Naive thymus-derived CD4-positive, alpha-beta T cell (primary cell): ENCODE data around the gene NRXN3. TPM values are rescaled to one million over a fixed set of nuclear protein-coding genes. Genes with fewer than 3 reads are reported as not detected.

Source experiments
- ATAC-seq: fragments of 150-1000 bp; cut with Tn5 transposase; 2 replicates; pipeline ENCODE4 v1.10.0; 2021; ENCODE audit warnings: mild to moderate bottlenecking, moderate library complexity
- CTCF ChIA-PET: fragments of 350-600 bp; sonication (Branson Sonifier 250); formaldehyde crosslinking; loops from one replicate; lab custom pipeline; 2021; ENCODE audit warnings: antibody characterized with exemption; lab: Charles Lee
- POLR2A ChIA-PET: fragments of 350-600 bp; sonication (Branson Sonifier 250); formaldehyde crosslinking; loops from one replicate; lab custom pipeline; 2021; ENCODE audit warnings: antibody characterized with exemption, inconsistent platforms; lab: Charles Lee
- DNase-seq, 9 donors: peaks; one replicate each; pipeline versions ENCODE4 v3.0.0 to v3.0.0-alpha.2; 2020 to 2022; ENCODE audit warnings: mixed read lengths in 1 of 9
- H3K27ac ChIP-seq: one replicate; pipeline ENCODE4 v1.7.0; 2013; ENCODE audit warnings: mild to moderate bottlenecking, low read depth, low read length, moderate library complexity
- H3K27me3 ChIP-seq, 2 donors: one replicate each; pipeline ENCODE4 v1.7.0; 2013; ENCODE audit warnings: low read length in 2 of 2, mild to moderate bottlenecking in 2 of 2, moderate library complexity in 2 of 2; ENCODE audit not compliant: control insufficient read depth in 2 of 2, insufficient read depth in 2 of 2
- H3K36me3 ChIP-seq, 3 experiments: 1 replicate in 2 of 3; 2 replicates in 1 of 3; pipeline ENCODE4 v1.7.0; 2013; ENCODE audit warnings: low read length in 3 of 3, mild to moderate bottlenecking in 3 of 3, moderate library complexity in 1 of 3; ENCODE audit not compliant: insufficient read depth in 3 of 3, control insufficient read depth in 2 of 3
- H3K4me1 ChIP-seq, 2 donors: one replicate each; pipeline ENCODE4 v1.7.0; 2013; ENCODE audit warnings: low read length in 2 of 2, mild to moderate bottlenecking in 2 of 2, moderate library complexity in 1 of 2; ENCODE audit not compliant: control insufficient read depth in 2 of 2, insufficient read depth in 2 of 2
- H3K4me3 ChIP-seq: 2 replicates; pipeline ENCODE4 v1.7.0; 2013; ENCODE audit warnings: mild to moderate bottlenecking, low read length
- H3K9me3 ChIP-seq, 3 experiments: 1 replicate in 2 of 3; 2 replicates in 1 of 3; pipeline ENCODE4 v1.7.0; 2013; ENCODE audit warnings: low read length in 3 of 3; ENCODE audit not compliant: control insufficient read depth in 2 of 3
- H3K27ac Mint-ChIP-seq, 9 donors: one replicate each; pipeline ENCODE4 v1.8.0; 2020 to 2022; ENCODE audit warnings: mixed read lengths in 9 of 9, mild to moderate bottlenecking in 8 of 9, moderate library complexity in 5 of 9, inconsistent platforms in 2 of 9
- H3K27me3 Mint-ChIP-seq, 5 donors: one replicate each; pipeline ENCODE4 v1.8.0; 2021 to 2022; ENCODE audit warnings: mixed read lengths in 5 of 5, mild to moderate bottlenecking in 1 of 5
- H3K36me3 Mint-ChIP-seq, 5 donors: one replicate each; pipeline ENCODE4 v1.8.0; 2020 to 2022; ENCODE audit warnings: mixed read lengths in 5 of 5, mild to moderate bottlenecking in 3 of 5, inconsistent platforms in 1 of 5
- H3K4me1 Mint-ChIP-seq, 7 donors: one replicate each; pipeline ENCODE4 v1.8.0; 2020 to 2022; ENCODE audit warnings: mixed read lengths in 7 of 7, mild to moderate bottlenecking in 3 of 7, inconsistent platforms in 1 of 7
- H3K4me3 Mint-ChIP-seq, 10 donors: one replicate each; pipeline ENCODE4 v1.8.0; 2020 to 2022; ENCODE audit warnings: mild to moderate bottlenecking in 10 of 10, mixed read lengths in 10 of 10, moderate library complexity in 6 of 10, inconsistent platforms in 2 of 10
- H3K9me3 Mint-ChIP-seq, 11 donors: one replicate each; pipeline ENCODE4 v1.8.0; 2020 to 2022; ENCODE audit warnings: mixed read lengths in 11 of 11, mild to moderate bottlenecking in 4 of 11, inconsistent platforms in 1 of 11, moderate library complexity in 1 of 11
- intact Hi-C, 2 donors: fragments of 100-400 bp; cut with micrococcal nuclease; formaldehyde crosslinking; loops; one replicate each; pipeline ENCODE4 v1.15.1; 2023
- polyA plus RNA-seq, 2 donors: library from polyadenylated mRNA; unstranded; fragments of 300-500 nt; fragmentation: Illumina TruSeq; gene quantifications; one replicate each; pipeline ENCODE4 v1.2.3, GENCODE V29; 2021
- total RNA-seq, 6 experiments: library from RNA in 5 of 6; stranded (reverse) in 5 of 6; gene quantifications; 1 replicate in 5 of 6; 2 replicates in 1 of 6; pipeline ENCODE4 v1.2.3 and lab custom pipeline; 2021 to 2026

The NRXN3 gene
- total and polyA plus RNA-seq, 7 experiments from 2014 or later = not detected

- Mint-ChIP-seq H3K4me1 (no peaks in the 10 kb centered on the region), H3K27ac (no peak overlapping the region), H3K4me3 (no peak overlapping the region), H3K36me3 (no peaks in the 10 kb centered on the region), H3K27me3 (no peaks in the 10 kb centered on the region), H3K9me3 (peaks cover 0 to 17% (median 3%) of the 10 kb centered on the region in 11 donors)
- H3K9me3 ChIP-seq = no peaks in the 10 kb centered on the region
- H3K27ac ChIP-seq = no peak overlapping the region
- no peak for ATAC-seq
- H3K4me3 ChIP-seq = no peak overlapping the region
- no peak for DNase-seq
- ChIA-PET CTCF (no interaction called here), POLR2A (no interaction called here)
- H3K36me3 ChIP-seq = no peaks in the 10 kb centered on the region
- no peaks in the 10 kb centered on the region for H3K27me3 ChIP-seq
- no peaks in the 10 kb centered on the region for H3K4me1 ChIP-seq
- intact Hi-C loops = no loop called here
Observed at GRCh38 chr14:79417961-79418360, 1247.8 kb downstream of the NRXN3 start.

- Histone ChIP-seq H3K9me3 (no peaks in the 10 kb centered on the region), H3K36me3 (no peaks in the 10 kb centered on the region), H3K4me3 (no peak overlapping the region), H3K27ac (no peak overlapping the region), H3K4me1 (no peaks in the 10 kb centered on the region), H3K27me3 (no peaks in the 10 kb centered on the region)
- Mint-ChIP-seq H3K27me3 (no peaks in the 10 kb centered on the region), H3K36me3 (no peaks in the 10 kb centered on the region), H3K4me1 (no peaks in the 10 kb centered on the region), H3K9me3 (peaks cover 0 to 19% (median 3%) of the 10 kb centered on the region in 11 donors), H3K27ac (no peak overlapping the region), H3K4me3 (no peak overlapping the region)
- CTCF ChIA-PET = no interaction called here
- ATAC-seq (no peak), DNase-seq (no peak)
- POLR2A ChIA-PET = no interaction called here
- intact Hi-C loops = no loop called here
Observed at GRCh38 chr14:79418649-79419415, 1248.7 kb downstream of the NRXN3 start.

- Mint-ChIP-seq H3K9me3 (peaks cover 0 to 19% (median 3%) of the 10 kb centered on the region in 11 donors), H3K4me3 (no peak overlapping the region), H3K36me3 (no peaks in the 10 kb centered on the region), H3K27me3 (no peaks in the 10 kb centered on the region), H3K27ac (no peak overlapping the region), H3K4me1 (no peaks in the 10 kb centered on the region)
- no peak overlapping the region for H3K4me3 ChIP-seq
- DNase-seq (no peak), ATAC-seq (no peak)
- POLR2A ChIA-PET = no interaction called here
- H3K9me3 ChIP-seq = no peaks in the 10 kb centered on the region
- intact Hi-C loops = no loop called here
- H3K36me3 ChIP-seq = no peaks in the 10 kb centered on the region
- CTCF ChIA-PET = no interaction called here
- H3K27ac ChIP-seq = no peak overlapping the region
- no peaks in the 10 kb centered on the region for H3K27me3 ChIP-seq
- H3K4me1 ChIP-seq = no peaks in the 10 kb centered on the region
Observed at GRCh38 chr14:79419571-79420327, 1249.6 kb downstream of the NRXN3 start.

GRCh38 chr14:79420725-79421124, 1250.6 kb downstream of the NRXN3 start:
- H3K27ac ChIP-seq = no peak overlapping the region
- Mint-ChIP-seq H3K27me3 (no peaks in the 10 kb centered on the region), H3K36me3 (no peaks in the 10 kb centered on the region), H3K9me3 (peaks cover 0 to 19% (median 3%) of the 10 kb centered on the region in 11 donors), H3K4me3 (no peak overlapping the region), H3K4me1 (no peaks in the 10 kb centered on the region), H3K27ac (no peak overlapping the region)
- H3K36me3 ChIP-seq = no peaks in the 10 kb centered on the region
- no peaks in the 10 kb centered on the region for H3K4me1 ChIP-seq
- ChIA-PET CTCF (no interaction called here), POLR2A (no interaction called here)
- H3K9me3 ChIP-seq = no peaks in the 10 kb centered on the region
- no peak for DNase-seq
- no peak overlapping the region for H3K4me3 ChIP-seq
- intact Hi-C loops = no loop called here
- ATAC-seq = no peak
- no peaks in the 10 kb centered on the region for H3K27me3 ChIP-seq

GRCh38 chr14:79421811-79422210, 1251.6 kb downstream of the NRXN3 start:
- Mint-ChIP-seq H3K4me3 (no peak overlapping the region), H3K27me3 (no peaks in the 10 kb centered on the region), H3K4me1 (no peaks in the 10 kb centered on the region), H3K9me3 (peaks cover 0 to 13% (median 3%) of the 10 kb centered on the region in 11 donors), H3K36me3 (no peaks in the 10 kb centered on the region), H3K27ac (no peak overlapping the region)
- ATAC-seq (peak; percentile 37), DNase-seq (no peak)
- Histone ChIP-seq H3K4me3 (no peak overlapping the region), H3K27me3 (no peaks in the 10 kb centered on the region), H3K27ac (no peak overlapping the region), H3K9me3 (no peaks in the 10 kb centered on the region), H3K36me3 (no peaks in the 10 kb centered on the region), H3K4me1 (no peaks in the 10 kb centered on the region)
- POLR2A ChIA-PET = no interaction called here
- CTCF ChIA-PET = no interaction called here
- intact Hi-C loops = no loop called here

- Mint-ChIP-seq H3K36me3 (no peaks in the 10 kb centered on the region), H3K27ac (no peak overlapping the region), H3K4me3 (no peak overlapping the region), H3K4me1 (no peaks in the 10 kb centered on the region), H3K9me3 (peaks cover 0 to 11% (median 0%) of the 10 kb centered on the region in 11 donors), H3K27me3 (no peaks in the 10 kb centered on the region)
- H3K4me1 ChIP-seq = no peaks in the 10 kb centered on the region
- H3K27me3 ChIP-seq = no peaks in the 10 kb centered on the region
- DNase-seq (no peak), ATAC-seq (no peak)
- H3K36me3 ChIP-seq = no peaks in the 10 kb centered on the region
- H3K27ac ChIP-seq = no peak overlapping the region
- no peak overlapping the region for H3K4me3 ChIP-seq
- ChIA-PET CTCF (no interaction called here), POLR2A (no interaction called here)
- intact Hi-C loops = no loop called here
- H3K9me3 ChIP-seq = no peaks in the 10 kb centered on the region
Observed at GRCh38 chr14:79424462-79424861, 1254.3 kb downstream of the NRXN3 start.
